KMS-11 (cell line): Measurements from ENCODE around the gene KLK14.

Source experiments
- H2AFZ ChIP-seq: fragments of 200-600 bp; sonication (generic); 2 replicates; pipeline ENCODE4 v1.6.1; 2016; ENCODE audit warnings: antibody characterized with exemption, mixed run types, low read depth
- H3K27ac ChIP-seq: fragments of 200-600 bp; sonication (generic); 2 replicates; pipeline ENCODE4 v1.6.1; 2016; ENCODE audit warnings: mild to moderate bottlenecking, mixed run types
- H3K27me3 ChIP-seq: fragments of 200-600 bp; sonication (generic); 2 replicates; pipeline ENCODE4 v1.6.1; 2017; ENCODE audit warnings: mild to moderate bottlenecking, low read depth, mixed run types, moderate library complexity; ENCODE audit not compliant: insufficient read depth
- H3K36me3 ChIP-seq: fragments of 200-600 bp; sonication (generic); 2 replicates; pipeline ENCODE4 v1.6.1; 2017; ENCODE audit warnings: mild to moderate bottlenecking, mixed run types; ENCODE audit not compliant: insufficient read depth
- H3K4me1 ChIP-seq: fragments of 200-600 bp; sonication (generic); 2 replicates; pipeline ENCODE4 v1.6.1; 2016; ENCODE audit warnings: mild to moderate bottlenecking, low read depth, mixed run types; ENCODE audit not compliant: poor library complexity, severe bottlenecking
- H3K4me2 ChIP-seq: fragments of 200-600 bp; sonication (generic); 2 replicates; pipeline ENCODE4 v1.7.0; 2016; ENCODE audit warnings: mild to moderate bottlenecking, mixed run types
- H3K4me3 ChIP-seq: fragments of 200-600 bp; sonication (generic); IDR thresholded peaks from 2 replicates; pipeline ENCODE4 v1.6.1; 2017; ENCODE audit warnings: low read depth, low read length, mixed read lengths; ENCODE audit not compliant: insufficient read depth
- H3K79me2 ChIP-seq: fragments of 200-600 bp; sonication (generic); 2 replicates; pipeline ENCODE4 v1.6.1; 2016; ENCODE audit warnings: low read depth, mixed run types; ENCODE audit not compliant: insufficient read depth
- H3K9ac ChIP-seq: fragments of 200-600 bp; sonication (generic); 2 replicates; pipeline ENCODE4 v1.6.1; 2016; ENCODE audit warnings: mild to moderate bottlenecking, mixed run types
- H4K20me1 ChIP-seq: fragments of 200-600 bp; sonication (generic); 2 replicates; pipeline ENCODE4 v1.6.1; 2016; ENCODE audit warnings: mild to moderate bottlenecking, mixed run types; ENCODE audit not compliant: insufficient read depth
- CTCF ChIP-seq: fragments of 200-600 bp; sonication (generic); conservative IDR thresholded peaks from 2 replicates; pipeline ENCODE4 v1.6.1; 2017; ENCODE audit warnings: low read depth, mild to moderate bottlenecking, antibody characterized with exemption, low read length, moderate library complexity, mixed read lengths

KLK14 gene

GRCh38 chr19:51065221-51065960, 17.3 kb downstream of the KLK14 start:
- Histone ChIP-seq H3K4me1 (no peaks in the 10 kb centered on the region), H3K79me2 (no peaks in the 10 kb centered on the region), H3K9ac (no peak overlapping the region), H3K27me3 (no peaks in the 10 kb centered on the region; the same call in 1 of the 2 replicates), H3K4me2 (no peak overlapping the region), H3K36me3 (no peaks in the 10 kb centered on the region), H3K4me3 (no peak overlapping the region), H2AFZ (no peak overlapping the region), H3K27ac (no peak overlapping the region), H4K20me1 (no peaks in the 10 kb centered on the region)
- TF ChIP-seq CTCF: no peak

GRCh38 chr19:51064534-51065220, 18.0 kb downstream of the KLK14 start, which contains the start of gene KLK13:
TSS of gene KLK13 (minus strand) at chr19:51065092. CDS start at chr19:51065067, 25 bp downstream.
- no peaks in the 10 kb centered on the region for H3K4me1 ChIP-seq
- no peak within 1 kb of the TSS for H2AFZ ChIP-seq
- H3K4me3 ChIP-seq: no peak within 1 kb of the TSS
- H4K20me1 ChIP-seq: no peaks in the 10 kb centered on the region
- H3K4me2 ChIP-seq: no peak within 1 kb of the TSS
- no peak within 1 kb of the TSS for H3K9ac ChIP-seq
- H3K36me3 ChIP-seq: no peaks in the 10 kb centered on the region
- no peak within 1 kb of the TSS for H3K27ac ChIP-seq
- no peak for TF ChIP-seq CTCF
- no peaks in the 10 kb centered on the region; the same call in 1 of the 2 replicates for H3K27me3 ChIP-seq
- no peaks in the 10 kb centered on the region for H3K79me2 ChIP-seq

- no peak overlapping the region for H3K9ac ChIP-seq
- H3K36me3 ChIP-seq: no peaks in the 10 kb centered on the region
- no peak overlapping the region for H3K27ac ChIP-seq
- H2AFZ ChIP-seq: no peak overlapping the region
- H3K27me3 ChIP-seq: no peaks in the 10 kb centered on the region; the same call in 1 of the 2 replicates
- H3K79me2 ChIP-seq: no peaks in the 10 kb centered on the region
- no peaks in the 10 kb centered on the region for H4K20me1 ChIP-seq
- no peak overlapping the region for H3K4me3 ChIP-seq
- no peaks in the 10 kb centered on the region for H3K4me1 ChIP-seq
- TF ChIP-seq CTCF: no peak
- no peak overlapping the region for H3K4me2 ChIP-seq
Observed at GRCh38 chr19:51063664-51064063, 19.0 kb downstream of the KLK14 start.

GRCh38 chr19:51060973-51061372, 21.7 kb downstream of the KLK14 start:
- Histone ChIP-seq H3K4me3 (no peak overlapping the region), H4K20me1 (no peaks in the 10 kb centered on the region)
- no peak for TF ChIP-seq CTCF

More at GRCh38 chr19:51060973-51061372, 21.7 kb downstream of the KLK14 start:
- no peak overlapping the region for H2AFZ ChIP-seq
- H3K79me2 ChIP-seq: no peaks in the 10 kb centered on the region
- H3K4me2 ChIP-seq: no peak overlapping the region
- no peaks in the 10 kb centered on the region; the same call in 1 of the 2 replicates for H3K27me3 ChIP-seq
- H3K4me1 ChIP-seq: no peaks in the 10 kb centered on the region
- H3K9ac ChIP-seq: no peak overlapping the region
- H3K27ac ChIP-seq: no peak overlapping the region
- H3K36me3 ChIP-seq: no peaks in the 10 kb centered on the region
